Measurements from ENCODE around the gene GAB2. TPM values are rescaled to one million over a fixed set of nuclear protein-coding genes. Genes with fewer than 3 reads are reported as not detected.

The GAB2 gene
- total and polyA plus RNA-seq, 2 of the 13 experiments (the other 11 are each of a cell fraction or from before 2014, with no cell fraction given) = 4.1 to 8.6 TPM

GRCh38 chr11:78310500-78310909 lies 107.1 kb downstream of the GAB2 start (continued):
- TF ChIP-seq PRDM15 (CRISPR knock-in tag; IDR thresholded peaks at IDR 0.05) (no peak), ZNF644 (CRISPR knock-in tag; IDR thresholded peaks at IDR 0.05; ENCODE audit: low read depth) (0 out of 2 replicates have a peak, but pooled peaks have one; percentile 47), SALL1 (CRISPR knock-in tag; IDR thresholded peaks at IDR 0.05) (peak; percentile 62), ZNF264 (CRISPR knock-in tag; IDR thresholded peaks at IDR 0.05) (0 out of 2 replicates have a peak, but pooled peaks have one; percentile 51), GATAD2A (CRISPR knock-in tag; IDR thresholded peaks at IDR 0.05) (peak; percentile 83), ZNF331 (CRISPR knock-in tag; IDR thresholded peaks at IDR 0.05) (0 out of 2 replicates have a peak, but pooled peaks have one; percentile 62), E2F1 (CRISPR knock-in tag; IDR thresholded peaks at IDR 0.05) (no peak), THAP11 (CRISPR knock-in tag; IDR thresholded peaks at IDR 0.05) (0 out of 2 replicates have a peak, but pooled peaks have one; percentile 22), ZNF12 (CRISPR knock-in tag; IDR thresholded peaks at IDR 0.05) (peak; percentile 76; the same call in 1 of the 2 replicates), NCOR1 (IDR thresholded peaks at IDR 0.05; ENCODE audit: borderline replicate concordance, low read length) (peak; percentile 60; the same call in 1 of the 2 replicates), FOXO1 (CRISPR knock-in tag; IDR thresholded peaks at IDR 0.05) (0 out of 2 replicates have a peak, but pooled peaks have one; percentile 31), ASH2L (IDR thresholded peaks at IDR 0.05; ENCODE audit: insufficient read length, low read depth, low read length) (peak; percentile 24), PRDM10 (CRISPR knock-in tag; IDR thresholded peaks at IDR 0.05; ENCODE audit: low read depth) (no peak), ZNF678 (CRISPR knock-in tag; IDR thresholded peaks at IDR 0.05) (no peak), ZNF260 (CRISPR knock-in tag; IDR thresholded peaks at IDR 0.05; ENCODE audit: borderline replicate concordance, low read depth) (no peak), ZNF746 (CRISPR knock-in tag; IDR thresholded peaks at IDR 0.05) (no peak), IRF2 (CRISPR knock-in tag; IDR thresholded peaks at IDR 0.05) (peak; percentile 67), ZBTB10 (CRISPR knock-in tag; IDR thresholded peaks at IDR 0.05; ENCODE audit: borderline replicate concordance) (no peak), SOX13 (IDR thresholded peaks at IDR 0.05) (no peak), SOX13 (CRISPR knock-in tag; conservative IDR thresholded peaks at IDR 0.05 in 1 of 2, IDR thresholded peaks at IDR 0.05 in 1 of 2) (peak in 1 of 2 experiments; percentile 60; a peak in 1 of 4 replicates)
